Peyer's patch (tissue), 4 donors: Measurements from ENCODE around the gene HDAC11. TPM values are rescaled to one million over a fixed set of nuclear protein-coding genes. Genes with fewer than 3 reads are reported as not detected.
"Not testable (repeated sequence)": the region's sequence is repeated elsewhere in the genome, so short reads cannot be mapped to it uniquely, and the experiment has no call there.

Experiments used
- DNase-seq, 3 donors: peaks; one replicate each; pipeline ENCODE4 v3.0.0-alpha.2; 2017 to 2019
- H3K27ac ChIP-seq, 4 donors: fragments of 200-600 bp; sonication (generic); one replicate each; pipeline ENCODE4 v1.5.1; 2016 to 2019
- H3K27me3 ChIP-seq, 2 donors: fragments of 200-600 bp; sonication (generic); one replicate each; pipeline ENCODE4 v1.5.1; 2019
- H3K36me3 ChIP-seq, 3 donors: fragments of 200-600 bp; sonication (generic); one replicate each; pipeline ENCODE4 v1.5.1; 2016 to 2019
- H3K4me1 ChIP-seq, 4 donors: fragments of 200-600 bp; sonication (generic); one replicate each; pipeline ENCODE4 v1.5.1; 2016 to 2019
- H3K4me3 ChIP-seq, 4 donors: fragments of 200-600 bp; sonication (generic); 1 replicate in 3 of 4; 2 replicates in 1 of 4; pipeline ENCODE4 v1.5.1; 2016 to 2019; ENCODE audit warnings: mild to moderate bottlenecking in 1 of 4
- H3K9me3 ChIP-seq, 4 donors: fragments of 200-600 bp; sonication (generic); one replicate each; pipeline ENCODE4 v1.5.1; 2016 to 2019; ENCODE audit warnings: mild to moderate bottlenecking in 1 of 4
- POLR2A ChIP-seq, 2 donors: fragments of 450-650 bp; IDR thresholded peaks; one replicate each; pipeline ENCODE4 v1.5.1; 2017; ENCODE audit warnings: antibody characterized with exemption in 2 of 2, mild to moderate bottlenecking in 2 of 2, moderate library complexity in 2 of 2
- total RNA-seq, 4 donors: library from RNA; depleted of rRNA; stranded (reverse); fragments of >200 nt; gene quantifications; one replicate each; pipeline ENCODE4 v1.1.0, GENCODE V29; 2016
- TF ChIP-seq, protein P1 (sequence below), 6 experiments: fragments of 450-650 bp in 4 of 6; fragments of 200-600 bp in 2 of 6; sonication (generic) in 1 of 6; IDR thresholded peaks; one replicate each; pipeline ENCODE4 v1.5.1; 2017 to 2019; ENCODE audit warnings: antibody characterized with exemption in 6 of 6, mild to moderate bottlenecking in 3 of 6, moderate library complexity in 1 of 6

HDAC11 gene
- total RNA-seq, 4 donors from 2014 or later, result 17.7 to 28.5 (median 21.3) TPM

- no peak for DNase-seq
- H3K27me3 ChIP-seq, result no peaks in the 10 kb centered on the region
- no peaks in the 10 kb centered on the region for H3K4me1 ChIP-seq
- no peaks in the 10 kb centered on the region for H3K9me3 ChIP-seq
- no peak overlapping the region for H3K4me3 ChIP-seq
- TF ChIP-seq POLR2A (IDR thresholded peaks at IDR 0.05), result no peak
- TF ChIP-seq, protein P1, sequence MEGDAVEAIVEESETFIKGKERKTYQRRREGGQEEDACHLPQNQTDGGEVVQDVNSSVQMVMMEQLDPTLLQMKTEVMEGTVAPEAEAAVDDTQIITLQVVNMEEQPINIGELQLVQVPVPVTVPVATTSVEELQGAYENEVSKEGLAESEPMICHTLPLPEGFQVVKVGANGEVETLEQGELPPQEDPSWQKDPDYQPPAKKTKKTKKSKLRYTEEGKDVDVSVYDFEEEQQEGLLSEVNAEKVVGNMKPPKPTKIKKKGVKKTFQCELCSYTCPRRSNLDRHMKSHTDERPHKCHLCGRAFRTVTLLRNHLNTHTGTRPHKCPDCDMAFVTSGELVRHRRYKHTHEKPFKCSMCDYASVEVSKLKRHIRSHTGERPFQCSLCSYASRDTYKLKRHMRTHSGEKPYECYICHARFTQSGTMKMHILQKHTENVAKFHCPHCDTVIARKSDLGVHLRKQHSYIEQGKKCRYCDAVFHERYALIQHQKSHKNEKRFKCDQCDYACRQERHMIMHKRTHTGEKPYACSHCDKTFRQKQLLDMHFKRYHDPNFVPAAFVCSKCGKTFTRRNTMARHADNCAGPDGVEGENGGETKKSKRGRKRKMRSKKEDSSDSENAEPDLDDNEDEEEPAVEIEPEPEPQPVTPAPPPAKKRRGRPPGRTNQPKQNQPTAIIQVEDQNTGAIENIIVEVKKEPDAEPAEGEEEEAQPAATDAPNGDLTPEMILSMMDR (IDR thresholded peaks at IDR 0.05), result no peak
- no peak overlapping the region for H3K27ac ChIP-seq
- H3K36me3 ChIP-seq, result no peaks in the 10 kb centered on the region
Observed at GRCh38 chr3:13517253-13517977, 37.3 kb downstream of the HDAC11 start.

- DNase-seq, result no peak
- no peak overlapping the region for H3K4me3 ChIP-seq
- no peak for TF ChIP-seq POLR2A (IDR thresholded peaks at IDR 0.05)
- TF ChIP-seq, protein P1 (IDR thresholded peaks at IDR 0.05), result no peak
- H3K27me3 ChIP-seq, result no peaks in the 10 kb centered on the region
- H3K36me3 ChIP-seq, result no peaks in the 10 kb centered on the region
- no peaks in the 10 kb centered on the region for H3K4me1 ChIP-seq
- no peaks in the 10 kb centered on the region for H3K9me3 ChIP-seq
- H3K27ac ChIP-seq, result no peak overlapping the region
Observed at GRCh38 chr3:13518516-13518953, 38.4 kb downstream of the HDAC11 start.

DNA sequence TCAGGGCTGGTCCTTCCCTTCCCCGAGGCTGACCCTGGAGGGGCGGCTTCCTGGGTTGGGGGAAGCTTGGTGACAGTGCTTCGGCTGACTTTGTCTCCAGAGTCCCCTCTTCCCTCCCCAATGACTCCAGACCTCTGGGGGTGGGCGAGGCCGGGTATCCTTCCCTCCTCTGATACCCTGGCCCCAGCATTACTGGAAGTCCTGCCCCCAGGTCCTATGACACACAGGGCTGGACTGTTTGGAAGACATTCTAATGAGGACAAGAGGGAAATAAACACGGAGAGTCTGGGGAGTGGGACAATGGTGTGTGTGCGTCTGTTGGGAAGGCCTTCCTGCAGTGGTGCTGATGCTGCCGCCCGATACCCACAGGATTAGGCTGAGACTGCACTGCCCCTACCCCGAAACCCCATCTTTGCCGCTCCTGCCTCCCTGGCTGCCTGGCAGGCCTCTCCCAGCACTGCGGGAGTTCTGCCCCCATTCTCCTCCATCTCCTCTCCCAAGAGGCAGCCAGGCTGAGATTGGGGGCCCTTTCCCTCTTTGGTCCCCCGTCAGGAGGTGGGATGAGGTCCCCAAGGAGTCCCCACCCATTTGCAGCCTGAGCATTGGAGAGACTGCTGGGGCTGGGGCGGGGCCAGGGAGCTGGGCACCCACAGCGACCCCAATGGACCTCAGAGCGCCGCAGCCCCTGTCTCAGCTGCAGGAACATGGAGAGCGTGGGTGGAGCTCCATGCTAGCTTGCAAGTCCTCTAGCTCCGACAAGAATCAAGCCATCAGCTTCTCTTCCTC is 39.1 kb downstream of the HDAC11 start:
- DNase-seq, result no peak
- no peak overlapping the region for H3K4me3 ChIP-seq

GRCh38 chr3:13520326-13520880 is 40.3 kb downstream of the HDAC11 start:
- no peak for TF ChIP-seq POLR2A (IDR thresholded peaks at IDR 0.05)
- TF ChIP-seq, protein P1 (IDR thresholded peaks at IDR 0.05), result no peak
- Histone ChIP-seq H3K4me1 (no peaks in the 10 kb centered on the region), H3K4me3 (no peak overlapping the region), H3K9me3 (no peaks in the 10 kb centered on the region), H3K27ac (no peak overlapping the region), H3K36me3 (no peaks in the 10 kb centered on the region), H3K27me3 (no peaks in the 10 kb centered on the region)
- no peak for DNase-seq

More for the DNA sequence above, 39.1 kb downstream of the HDAC11 start:
- TF ChIP-seq, protein P1 (IDR thresholded peaks at IDR 0.05), result no peak
- no peak for TF ChIP-seq POLR2A (IDR thresholded peaks at IDR 0.05)
- no peak overlapping the region for H3K27ac ChIP-seq
- H3K36me3 ChIP-seq, result no peaks in the 10 kb centered on the region
- no peaks in the 10 kb centered on the region for H3K4me1 ChIP-seq
- no peaks in the 10 kb centered on the region for H3K27me3 ChIP-seq
- H3K9me3 ChIP-seq, result no peaks in the 10 kb centered on the region

DNA sequence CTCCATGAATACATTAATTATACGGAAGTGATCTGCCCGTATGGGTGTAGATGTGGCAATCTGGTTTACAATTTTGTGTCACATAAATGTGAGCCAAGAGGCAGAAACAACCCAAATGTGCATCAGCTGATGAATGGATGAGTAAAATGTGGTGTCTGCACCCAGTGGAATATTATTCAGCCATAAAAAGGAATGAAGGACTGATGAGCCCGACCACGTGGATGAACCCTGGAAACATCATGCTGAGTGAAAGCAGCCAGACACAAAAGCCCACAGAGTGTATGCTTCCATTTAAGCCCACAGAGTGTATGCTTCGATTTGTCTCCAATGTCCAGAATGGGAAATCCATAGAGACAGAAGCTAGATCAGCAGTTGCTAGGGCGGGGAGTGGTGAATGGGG is 41.2 kb downstream of the HDAC11 start:
- no peaks in the 10 kb centered on the region for H3K36me3 ChIP-seq
- H3K4me1 ChIP-seq, result no peaks in the 10 kb centered on the region
- no peaks in the 10 kb centered on the region for H3K27me3 ChIP-seq
- TF ChIP-seq, protein P1 (IDR thresholded peaks at IDR 0.05), result no peak
- TF ChIP-seq POLR2A (IDR thresholded peaks at IDR 0.05), result no peak
- H3K4me3 ChIP-seq, result no peak overlapping the region
- H3K9me3 ChIP-seq, result no peaks in the 10 kb centered on the region
- no peak overlapping the region for H3K27ac ChIP-seq
- DNase-seq, result no peak

DNA sequence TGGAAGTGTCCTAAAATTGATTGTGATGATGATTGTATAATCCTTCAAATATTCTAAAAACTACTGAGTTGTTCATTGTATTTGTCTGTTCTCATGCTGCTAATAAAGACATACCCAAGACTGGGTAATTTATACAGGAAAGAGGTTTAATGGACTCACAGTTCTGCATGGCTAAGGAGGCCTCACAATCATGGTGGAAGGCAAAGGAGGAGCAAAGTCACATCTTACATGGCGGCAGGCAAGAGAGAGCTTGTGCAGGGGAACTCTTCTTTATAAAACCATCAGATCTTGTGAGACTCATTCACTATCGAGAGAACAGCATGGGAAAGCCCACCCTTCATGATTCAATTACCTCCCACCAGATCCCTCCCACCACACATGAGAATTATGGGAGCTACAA is 41.6 kb downstream of the HDAC11 start:
- not testable (repeated sequence) for H3K4me3 ChIP-seq, H3K27me3 ChIP-seq, H3K36me3 ChIP-seq, DNase-seq, H3K27ac ChIP-seq, H3K4me1 ChIP-seq, H3K9me3 ChIP-seq
